ENCODE measurements around the gene LBHD1.

DNA sequence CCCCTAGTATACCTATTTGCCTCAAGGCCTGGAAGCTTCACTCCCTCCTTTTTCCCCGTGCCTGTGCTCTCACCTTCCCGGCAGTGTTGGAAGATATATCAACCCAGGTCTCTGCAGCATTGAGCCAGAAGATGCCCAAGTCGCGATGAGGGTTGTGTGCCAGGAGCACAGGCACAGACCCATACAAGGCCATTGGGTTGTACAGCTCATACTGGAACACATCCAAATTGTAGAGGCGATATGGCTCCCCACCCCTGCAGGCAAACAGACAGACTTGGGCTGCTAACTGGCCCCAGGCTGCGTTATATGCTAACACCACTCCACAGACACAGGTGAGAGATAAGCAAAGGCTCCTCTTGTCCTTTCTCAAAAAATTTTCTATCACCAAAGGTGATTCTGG lies 39.6 kb downstream of the LBHD1 start:
- TF ChIP-seq CTCF (IDR thresholded peaks at IDR 0.05; ENCODE audit: low read length) (no peak), EZH2 (IDR thresholded peaks at IDR 0.05; ENCODE audit: borderline replicate concordance, low read length) (no peak)
